Pancreas (tissue), 10 donors: ENCODE measurements around the gene HDAC4. TPM values are rescaled to one million over a fixed set of nuclear protein-coding genes. Genes with fewer than 3 reads are reported as not detected.

Source experiments
- ATAC-seq, 4 donors: fragments of 200-7000 bp; cut with Tn5 transposase; one replicate each; pipeline versions ENCODE4 v1.8.0 to v1.9.1; 2020; ENCODE audit warnings: mild to moderate bottlenecking in 4 of 4, moderate library complexity in 4 of 4
- DNase-seq, 6 donors: peaks; one replicate each; pipeline ENCODE4 v3.0.0-alpha.2; 2020
- FAIRE-seq: peaks from 2 replicates; lab custom pipeline; 2012; peaks lifted over from hg19 to GRCh38; lab: Jason Lieb, UNC
- H3K27ac ChIP-seq, 4 donors: fragments of 200-600 bp; sonication (generic); 1 replicate in 3 of 4; 2 replicates in 1 of 4; pipeline versions ENCODE4 v1.5.0 to v1.8.0; 2020
- H3K27me3 ChIP-seq, 4 donors: fragments of 200-600 bp; one replicate each; pipeline ENCODE4 v1.8.0; 2021
- H3K36me3 ChIP-seq, 3 donors: fragments of 200-600 bp; sonication (generic) in 1 of 3; one replicate each; pipeline versions ENCODE4 v1.5.0 to v1.8.0; 2020 to 2021
- H3K4me1 ChIP-seq, 3 donors: fragments of 200-600 bp; one replicate each; pipeline ENCODE4 v1.8.0; 2021
- H3K4me3 ChIP-seq, 4 donors: fragments of 200-600 bp; sonication (generic) in 2 of 4; one replicate each; pipeline versions ENCODE4 v1.5.0 to v1.8.0; 2020 to 2021
- H3K9me3 ChIP-seq, 4 donors: fragments of 200-600 bp; one replicate each; pipeline ENCODE4 v1.8.0; 2021
- WGBS, 2 donors: extraction: QIAGEN DNeasy Blood & Tissue Kit; methylation state at CpG; one replicate each; pipeline ENCODE4 v1.1.7; 2013; 5-methylcytosine and 5-hydroxymethylcytosine counted together
- intact Hi-C, 3 donors: fragments of 100-400 bp; cut with DNase I; formaldehyde crosslinking; loops; one replicate each; pipeline versions ENCODE4 v1.11.1 to v1.14.2; 2022
- polyA plus RNA-seq, 2 donors: library from polyadenylated mRNA; stranded (reverse); fragments of 200-250 nt; gene quantifications; one replicate each; pipeline ENCODE4 v1.2.3, GENCODE V29; 2013
- total RNA-seq, 6 donors: library from RNA; stranded (reverse); fragmentation: NEBNext Ultra II Directional in 4 of 6; extraction: Animal tissue kit (Norgen Biotek cat#: 25700) in 4 of 6; gene quantifications; one replicate each; pipeline versions ENCODE4 v1.2.1 to v1.2.4, GENCODE V29; 2021 to 2023
- TF ChIP-seq, protein P1 (sequence below), 4 donors: fragments of 200-600 bp; sonication (generic) in 3 of 4; IDR thresholded peaks; one replicate each; pipeline versions ENCODE4 v1.5.0 to v1.8.0; 2021; ENCODE audit warnings: antibody characterized with exemption in 4 of 4
- donor health status: healthy with polysubstance abuse.
- donor health status: DM: no; HTN: no; CAD: no; lungs with moderate emphysema.
- donor health status: DM: no; HTN: no; CAD: no.
- donor health status: control.
- donor health status: control.
- donor health status: Bipolar disorder and iron deficiency.
- donor health status: DM: yes; HTN: yes; CAD: no.
- donor health status: DM: no; HTN: no; CAD: no.
- donor health status: DM: no; HTN: no; CAD: no.
- donor health status: DM: yes; HTN: yes; CAD: no.

HDAC4 gene
- total and polyA plus RNA-seq, 8 donors, result 8.2 to 31.8 (median 16.6) TPM

DNA sequence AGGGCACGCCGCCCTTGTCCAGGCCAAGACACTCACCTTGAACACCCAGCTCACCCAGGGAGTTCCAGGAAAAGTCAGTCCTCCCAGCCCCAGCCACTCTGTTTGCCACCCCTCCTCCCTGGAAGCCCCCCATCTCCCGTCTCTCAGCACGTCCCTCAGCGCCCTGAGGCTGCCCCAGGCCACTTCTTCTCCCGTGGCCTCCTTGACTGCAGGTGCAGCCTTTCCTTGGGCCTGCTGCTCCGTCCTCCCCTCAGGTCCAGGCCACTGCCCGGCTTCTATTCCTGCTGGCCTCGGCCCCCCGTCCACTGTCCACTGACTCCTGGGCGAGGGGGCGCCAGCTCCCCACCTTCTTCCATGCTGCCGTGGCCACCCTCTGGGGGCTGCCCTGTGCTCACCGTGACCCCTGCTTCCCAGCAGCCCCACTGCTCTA is 239.1 kb downstream of the HDAC4 start:
- Histone ChIP-seq H3K9me3 (no peaks in the 10 kb centered on the region), H3K4me3 (no peak overlapping the region), H3K27me3 (no peaks in the 10 kb centered on the region), H3K4me1 (no peaks in the 10 kb centered on the region), H3K36me3 (peaks cover 0 to 8% (median 0%) of the 10 kb centered on the region in 3 donors), H3K27ac (no peak overlapping the region)
- ATAC-seq (no peak), DNase-seq (peak in 2 of 6 donors; percentile 38 to 45), FAIRE-seq (no peak)
- intact Hi-C loops, result no loop called here
- TF ChIP-seq, protein P1, sequence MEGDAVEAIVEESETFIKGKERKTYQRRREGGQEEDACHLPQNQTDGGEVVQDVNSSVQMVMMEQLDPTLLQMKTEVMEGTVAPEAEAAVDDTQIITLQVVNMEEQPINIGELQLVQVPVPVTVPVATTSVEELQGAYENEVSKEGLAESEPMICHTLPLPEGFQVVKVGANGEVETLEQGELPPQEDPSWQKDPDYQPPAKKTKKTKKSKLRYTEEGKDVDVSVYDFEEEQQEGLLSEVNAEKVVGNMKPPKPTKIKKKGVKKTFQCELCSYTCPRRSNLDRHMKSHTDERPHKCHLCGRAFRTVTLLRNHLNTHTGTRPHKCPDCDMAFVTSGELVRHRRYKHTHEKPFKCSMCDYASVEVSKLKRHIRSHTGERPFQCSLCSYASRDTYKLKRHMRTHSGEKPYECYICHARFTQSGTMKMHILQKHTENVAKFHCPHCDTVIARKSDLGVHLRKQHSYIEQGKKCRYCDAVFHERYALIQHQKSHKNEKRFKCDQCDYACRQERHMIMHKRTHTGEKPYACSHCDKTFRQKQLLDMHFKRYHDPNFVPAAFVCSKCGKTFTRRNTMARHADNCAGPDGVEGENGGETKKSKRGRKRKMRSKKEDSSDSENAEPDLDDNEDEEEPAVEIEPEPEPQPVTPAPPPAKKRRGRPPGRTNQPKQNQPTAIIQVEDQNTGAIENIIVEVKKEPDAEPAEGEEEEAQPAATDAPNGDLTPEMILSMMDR (IDR thresholded peaks at IDR 0.05), result no peak
- WGBS, 2 donors, result 93 to 97% methylated on average over 14 of the region's 14 CpGs

DNA sequence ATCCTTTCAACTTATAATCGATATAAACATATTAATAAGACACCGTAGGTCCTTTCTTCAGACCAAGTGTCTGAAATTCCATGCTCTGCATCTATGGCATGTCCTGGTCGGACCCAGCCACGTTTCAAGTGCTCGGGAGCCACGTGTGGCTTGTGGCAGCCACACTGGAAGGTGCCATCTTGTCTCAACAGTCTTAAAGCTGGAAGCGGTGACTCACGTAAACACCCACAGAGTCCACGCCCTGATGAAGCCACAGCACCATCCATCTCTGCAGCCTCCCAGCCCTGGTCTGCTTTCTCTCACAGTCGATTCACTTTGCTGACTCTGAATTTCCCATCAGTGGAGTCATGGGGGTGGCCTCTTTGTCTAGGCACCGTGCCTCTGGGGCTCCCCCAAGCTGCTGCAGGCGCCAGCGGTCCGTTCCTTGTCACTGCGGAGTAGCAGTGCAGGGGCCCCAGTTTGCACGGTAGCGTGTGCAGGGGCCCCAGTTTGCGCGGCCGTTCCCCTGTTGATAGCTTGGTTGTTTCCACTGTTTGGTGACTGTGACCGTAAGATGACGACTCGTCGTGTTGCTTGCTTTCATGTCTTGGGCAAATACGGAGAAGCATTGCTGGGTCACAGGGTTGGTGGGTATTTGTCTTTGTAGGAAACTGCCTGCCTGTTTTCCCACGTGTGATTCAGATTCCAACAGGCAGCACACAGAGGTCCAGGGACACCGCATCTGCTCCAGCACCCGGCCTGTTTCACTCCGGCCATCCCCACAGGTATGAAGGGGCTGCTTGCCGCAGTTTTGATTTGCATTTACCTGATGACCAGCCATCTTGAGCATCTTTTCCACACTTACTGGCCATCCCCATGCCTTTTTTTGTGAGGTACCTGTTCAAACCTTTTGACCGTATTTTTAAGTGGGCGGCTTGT is 240.3 kb downstream of the HDAC4 start:
- Histone ChIP-seq H3K9me3 (no peaks in the 10 kb centered on the region), H3K36me3 (peaks cover 0 to 19% (median 0%) of the 10 kb centered on the region in 3 donors), H3K4me3 (no peak overlapping the region), H3K27me3 (no peaks in the 10 kb centered on the region), H3K27ac (no peak overlapping the region), H3K4me1 (no peaks in the 10 kb centered on the region)
- intact Hi-C loops, result no loop called here
- TF ChIP-seq, protein P1 (IDR thresholded peaks at IDR 0.05), result no peak
- WGBS, 2 donors, result 95 to 96% methylated on average over 31 to 32 of the region's 32 CpGs
- ATAC-seq (no peak), FAIRE-seq (no peak), DNase-seq (peak in 2 of 6 donors; percentile 21 to 34)

DNA sequence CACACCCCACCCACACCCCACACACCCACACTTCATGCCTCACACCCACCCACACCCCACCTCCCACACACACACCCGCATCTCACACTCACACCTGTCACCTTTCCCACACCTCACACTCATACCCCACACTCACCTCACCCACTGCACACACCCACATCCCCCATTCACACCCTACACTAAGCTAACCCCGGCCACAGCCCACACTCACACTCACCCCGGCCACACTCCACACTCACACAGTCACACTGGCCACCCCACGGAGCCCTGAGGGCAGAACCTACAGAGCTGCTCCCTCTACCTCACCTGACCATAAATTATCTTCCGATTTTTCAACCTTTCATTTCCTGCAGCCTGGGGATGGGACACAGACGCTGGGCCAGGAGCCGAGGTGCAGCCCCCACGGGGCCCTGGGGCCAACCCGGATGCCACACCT is 241.3 kb downstream of the HDAC4 start:
- 93 to 94% methylated on average over 9 of the region's 9 CpGs for WGBS, 2 donors
- ATAC-seq, result no peak
- Histone ChIP-seq H3K36me3 (peaks cover 0 to 19% (median 0%) of the 10 kb centered on the region in 3 donors), H3K27me3 (no peaks in the 10 kb centered on the region), H3K4me3 (no peak overlapping the region), H3K4me1 (no peaks in the 10 kb centered on the region), H3K9me3 (no peaks in the 10 kb centered on the region), H3K27ac (no peak overlapping the region)
- no peak for FAIRE-seq
- TF ChIP-seq, protein P1 (IDR thresholded peaks at IDR 0.05), result no peak
- intact Hi-C loops, result loop anchor here in 1 of 3 donors (5.0 kb wide), 1 partner anchor 1467 kb away; no protein-coding TSS in a partner anchor
- peak in 2 of 6 donors; percentile 12 to 38 for DNase-seq

DNA sequence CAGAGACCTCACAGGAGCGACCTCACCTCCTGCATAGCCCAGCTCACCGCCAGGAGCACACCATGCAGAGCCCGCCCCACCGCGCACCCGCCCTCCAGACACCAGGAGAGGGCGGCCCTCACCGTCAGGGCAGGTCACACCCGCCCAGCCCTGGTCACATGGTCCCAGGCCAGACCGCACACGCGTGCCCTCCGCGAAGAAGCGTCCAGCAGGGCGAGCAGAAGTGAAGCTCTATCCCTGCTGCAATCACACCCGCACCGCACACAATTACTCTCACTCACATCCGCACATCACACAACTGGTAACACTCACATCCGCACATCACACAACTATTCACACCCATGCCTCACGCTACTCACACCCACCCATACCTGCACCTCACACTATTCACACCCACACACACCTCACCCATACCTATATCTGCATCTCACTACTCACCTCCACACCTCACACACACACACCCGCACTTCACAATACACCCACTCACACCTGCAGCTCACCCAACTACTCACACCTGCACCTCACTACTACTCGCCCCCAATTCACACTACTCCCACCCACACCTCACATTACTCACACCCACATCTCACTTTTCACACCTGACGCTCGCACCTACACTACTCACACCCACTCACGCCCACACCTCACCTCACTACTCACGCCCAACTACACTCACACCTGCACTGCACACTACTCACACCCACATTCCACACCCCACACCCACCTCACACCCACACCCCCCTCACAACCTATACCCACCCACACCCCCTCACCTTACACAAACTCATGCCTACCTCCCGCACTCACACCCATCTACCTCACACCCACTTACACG is 242.0 kb downstream of the HDAC4 start:
- Histone ChIP-seq H3K4me1 (no peaks in the 10 kb centered on the region), H3K9me3 (no peaks in the 10 kb centered on the region), H3K27ac (no peak overlapping the region), H3K27me3 (no peaks in the 10 kb centered on the region), H3K4me3 (no peak overlapping the region), H3K36me3 (peaks cover 0 to 19% (median 0%) of the 10 kb centered on the region in 3 donors)
- intact Hi-C loops, result loop anchor here in 1 of 3 donors (5.0 kb wide), 1 partner anchor 1467 kb away; no protein-coding TSS in a partner anchor
- DNase-seq (peak in 2 of 6 donors; percentile 47 to 50), ATAC-seq (no peak), FAIRE-seq (no peak)
- 97% methylated on average over 29 of the region's 29 CpGs for WGBS, 2 donors
- TF ChIP-seq, protein P1 (IDR thresholded peaks at IDR 0.05), result no peak
